ENCODE data around the gene PRAMEF5.
"Not testable (repeated sequence)": the region's sequence is repeated elsewhere in the genome, so short reads cannot be mapped to it uniquely, and the experiment has no call there.

Gene PRAMEF5

DNA sequence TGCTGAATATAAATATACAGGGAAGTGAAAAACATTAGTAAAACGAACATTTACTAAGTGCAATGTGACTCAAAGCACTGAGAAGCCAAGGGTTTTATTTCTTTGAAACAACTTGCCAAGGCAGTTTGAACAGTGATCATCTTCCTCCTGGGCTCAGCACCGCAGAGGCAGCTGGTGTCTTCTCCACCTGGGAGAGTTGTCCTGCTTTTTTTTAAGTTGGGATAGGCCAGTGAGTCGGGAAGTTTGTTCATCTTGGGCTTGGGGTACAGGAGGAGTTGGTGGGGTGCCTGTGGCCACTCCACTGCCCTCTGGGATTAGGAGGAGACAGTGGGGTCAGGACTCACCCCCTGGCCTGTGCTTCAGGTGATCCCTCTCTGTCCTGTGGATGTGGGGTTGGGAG, 35.0 kb downstream of the PRAMEF5 start:
- not testable (repeated sequence) for H3K9ac ChIP-seq (ENCODE audit: low read depth, low read length, poor library complexity); H4K91ac ChIP-seq (ENCODE audit: low read depth, low read length, poor library complexity); H3K14ac ChIP-seq (ENCODE audit: low read length); DNase-seq (ENCODE audit: low spot score); H2BK12ac ChIP-seq (ENCODE audit: low read length); H3K9me3 ChIP-seq (replicated peaks in 1 of 2; ENCODE audit: control insufficient read depth in 2 of 2, insufficient read depth in 1 of 2, low read depth in 1 of 2, low read length in 2 of 2); H2AFZ ChIP-seq (ENCODE audit: low read length); H3K79me1 ChIP-seq (ENCODE audit: low read depth, low read length); H3K18ac ChIP-seq (ENCODE audit: low read length); H2BK5ac ChIP-seq (ENCODE audit: low read length); H3K4ac ChIP-seq (ENCODE audit: low read length); H3K27ac ChIP-seq (replicated peaks; ENCODE audit: low read length); H3K23ac ChIP-seq (ENCODE audit: low read depth, low read length, poor library complexity); H2BK15ac ChIP-seq (ENCODE audit: low read length); H3K36me3 ChIP-seq (replicated peaks in 1 of 2; ENCODE audit: control insufficient read depth in 2 of 2, insufficient read depth in 2 of 2, low read length in 2 of 2); H3K4me2 ChIP-seq (ENCODE audit: insufficient read depth, low read length, poor library complexity, severe bottlenecking); H3K4me3 ChIP-seq (ENCODE audit: low read length in 2 of 2); H3K27me3 ChIP-seq (ENCODE audit: control insufficient read depth in 3 of 3, insufficient read depth in 3 of 3, low read depth in 1 of 3, low read length in 3 of 3); H4K8ac ChIP-seq (ENCODE audit: low read depth, low read length); H2AK5ac ChIP-seq (ENCODE audit: low read depth, low read length); H3K4me1 ChIP-seq (ENCODE audit: control insufficient read depth in 2 of 2, insufficient read depth in 1 of 2, low read depth in 1 of 2, low read length in 2 of 2); H2BK120ac ChIP-seq (ENCODE audit: low read depth, low read length)
- WGBS, 2 donors (ENCODE audit: extremely low coverage in 2 of 2, insufficient read length in 2 of 2, insufficient replicate concordance in 1 of 2): no CpG with 5 or more reads among the region's 3 CpGs

DNA sequence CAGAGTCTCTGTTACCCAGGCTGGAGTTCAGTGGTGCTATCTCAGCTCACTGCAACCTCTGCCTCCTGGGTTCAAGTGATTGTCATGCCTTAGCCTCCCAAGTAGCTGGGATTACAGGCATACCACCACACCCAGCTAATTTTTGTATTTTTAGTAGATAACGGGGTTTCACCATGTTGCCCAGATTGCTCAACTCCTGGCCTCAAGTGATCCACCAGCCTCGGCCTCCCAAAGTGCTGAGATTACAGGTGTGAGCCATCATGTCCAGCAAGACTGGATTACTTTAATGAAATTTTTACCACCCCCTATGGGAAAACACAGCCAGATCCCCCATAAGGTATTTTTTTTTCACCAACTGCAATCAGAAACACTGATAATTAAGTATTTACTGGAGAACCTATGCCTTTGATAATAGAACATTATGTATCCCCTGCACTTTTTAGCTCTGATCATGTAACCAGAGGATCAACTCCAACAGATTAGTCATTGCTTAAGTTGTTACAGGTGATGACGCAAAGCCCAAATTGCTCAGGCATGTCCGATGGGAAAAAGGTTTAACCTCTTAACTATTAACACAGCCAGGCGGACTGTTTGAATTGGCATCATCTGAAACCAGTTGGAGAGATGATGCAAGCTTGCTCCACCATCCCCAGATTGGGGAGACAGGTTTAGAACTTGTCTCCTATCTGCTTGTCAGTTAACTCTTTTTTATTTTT, 43.4 kb downstream of the PRAMEF5 start:
- not testable (repeated sequence) for H2BK120ac ChIP-seq (ENCODE audit: low read depth, low read length); H3K9me3 ChIP-seq (replicated peaks in 1 of 2; ENCODE audit: control insufficient read depth in 2 of 2, insufficient read depth in 1 of 2, low read depth in 1 of 2, low read length in 2 of 2); H2BK15ac ChIP-seq (ENCODE audit: low read length); H3K18ac ChIP-seq (ENCODE audit: low read length); H3K4me2 ChIP-seq (ENCODE audit: insufficient read depth, low read length, poor library complexity, severe bottlenecking); H3K4me1 ChIP-seq (ENCODE audit: control insufficient read depth in 2 of 2, insufficient read depth in 1 of 2, low read depth in 1 of 2, low read length in 2 of 2); H4K8ac ChIP-seq (ENCODE audit: low read depth, low read length); H2BK12ac ChIP-seq (ENCODE audit: low read length); H3K14ac ChIP-seq (ENCODE audit: low read length); DNase-seq (ENCODE audit: low spot score); H3K4me3 ChIP-seq (ENCODE audit: low read length in 2 of 2); H3K27ac ChIP-seq (replicated peaks; ENCODE audit: low read length); H3K23ac ChIP-seq (ENCODE audit: low read depth, low read length, poor library complexity); H3K27me3 ChIP-seq (ENCODE audit: control insufficient read depth in 3 of 3, insufficient read depth in 3 of 3, low read depth in 1 of 3, low read length in 3 of 3); H3K36me3 ChIP-seq (replicated peaks in 1 of 2; ENCODE audit: control insufficient read depth in 2 of 2, insufficient read depth in 2 of 2, low read length in 2 of 2); H3K79me1 ChIP-seq (ENCODE audit: low read depth, low read length); H2AK5ac ChIP-seq (ENCODE audit: low read depth, low read length); H4K91ac ChIP-seq (ENCODE audit: low read depth, low read length, poor library complexity); H3K4ac ChIP-seq (ENCODE audit: low read length); H3K9ac ChIP-seq (ENCODE audit: low read depth, low read length, poor library complexity); H2AFZ ChIP-seq (ENCODE audit: low read length); H2BK5ac ChIP-seq (ENCODE audit: low read length)
- WGBS, 2 donors (ENCODE audit: extremely low coverage in 2 of 2, insufficient read length in 2 of 2, insufficient replicate concordance in 1 of 2): no CpG with 5 or more reads among the region's 5 CpGs

DNA sequence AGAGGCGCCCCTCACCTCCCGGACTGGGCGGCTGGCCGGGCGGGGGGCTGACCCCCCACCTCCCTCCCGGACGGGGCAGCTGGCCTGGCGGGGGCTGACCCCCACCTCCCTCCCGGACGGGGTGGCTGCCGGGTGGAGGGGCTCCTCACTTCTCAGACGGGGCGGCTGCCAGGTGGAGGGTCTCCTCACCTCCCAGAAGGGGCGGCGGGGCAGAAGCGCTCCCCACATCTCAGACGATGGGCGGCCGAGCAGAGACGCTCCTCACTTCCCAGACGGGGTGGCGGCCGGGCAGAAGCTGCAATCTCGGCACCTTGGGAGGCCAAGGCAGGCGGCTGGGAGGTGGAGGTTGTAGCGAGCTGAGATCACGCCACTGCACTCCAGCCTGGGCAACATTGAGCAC, 44.7 kb downstream of the PRAMEF5 start:
- not testable (repeated sequence) for H3K9me3 ChIP-seq (replicated peaks in 1 of 2; ENCODE audit: control insufficient read depth in 2 of 2, insufficient read depth in 1 of 2, low read depth in 1 of 2, low read length in 2 of 2); H4K91ac ChIP-seq (ENCODE audit: low read depth, low read length, poor library complexity); H3K79me1 ChIP-seq (ENCODE audit: low read depth, low read length); H3K9ac ChIP-seq (ENCODE audit: low read depth, low read length, poor library complexity); H4K8ac ChIP-seq (ENCODE audit: low read depth, low read length); H3K4me3 ChIP-seq (ENCODE audit: low read length in 2 of 2); H3K27ac ChIP-seq (replicated peaks; ENCODE audit: low read length); H3K14ac ChIP-seq (ENCODE audit: low read length); H3K23ac ChIP-seq (ENCODE audit: low read depth, low read length, poor library complexity); H2AFZ ChIP-seq (ENCODE audit: low read length); H3K4ac ChIP-seq (ENCODE audit: low read length); H3K4me1 ChIP-seq (ENCODE audit: control insufficient read depth in 2 of 2, insufficient read depth in 1 of 2, low read depth in 1 of 2, low read length in 2 of 2); H2AK5ac ChIP-seq (ENCODE audit: low read depth, low read length); H2BK5ac ChIP-seq (ENCODE audit: low read length); DNase-seq (ENCODE audit: low spot score); H2BK12ac ChIP-seq (ENCODE audit: low read length); H2BK120ac ChIP-seq (ENCODE audit: low read depth, low read length); H3K27me3 ChIP-seq (ENCODE audit: control insufficient read depth in 3 of 3, insufficient read depth in 3 of 3, low read depth in 1 of 3, low read length in 3 of 3); H3K18ac ChIP-seq (ENCODE audit: low read length); H2BK15ac ChIP-seq (ENCODE audit: low read length); H3K36me3 ChIP-seq (replicated peaks in 1 of 2; ENCODE audit: control insufficient read depth in 2 of 2, insufficient read depth in 2 of 2, low read length in 2 of 2); H3K4me2 ChIP-seq (ENCODE audit: insufficient read depth, low read length, poor library complexity, severe bottlenecking)
- no CpG with 5 or more reads among the region's 27 CpGs for WGBS, 2 donors (ENCODE audit: extremely low coverage in 2 of 2, insufficient read length in 2 of 2, insufficient replicate concordance in 1 of 2)

DNA sequence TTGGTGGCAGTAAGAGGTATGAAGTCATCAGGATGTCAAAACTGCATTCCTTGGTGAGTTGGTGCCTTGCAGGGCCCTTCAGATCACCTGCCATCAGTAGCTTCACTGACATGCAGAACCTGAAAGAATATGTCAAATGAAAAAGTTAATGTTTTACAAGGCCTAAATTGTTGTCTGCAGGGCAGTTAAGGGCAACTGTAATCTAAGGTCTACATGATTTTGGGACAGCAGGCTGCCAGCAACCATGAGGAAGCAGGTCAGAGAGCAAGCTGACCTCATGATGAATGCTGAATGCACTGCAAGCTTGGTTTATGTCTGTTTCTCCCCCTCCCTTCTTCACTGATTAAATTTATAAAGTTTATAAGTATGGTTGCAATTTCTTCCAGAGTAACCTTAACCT, 48.2 kb downstream of the PRAMEF5 start:
- not testable (repeated sequence) for H3K4me2 ChIP-seq (ENCODE audit: insufficient read depth, low read length, poor library complexity, severe bottlenecking); H3K79me1 ChIP-seq (ENCODE audit: low read depth, low read length); H2BK12ac ChIP-seq (ENCODE audit: low read length); H3K23ac ChIP-seq (ENCODE audit: low read depth, low read length, poor library complexity); H3K9ac ChIP-seq (ENCODE audit: low read depth, low read length, poor library complexity); H2BK15ac ChIP-seq (ENCODE audit: low read length); H3K27ac ChIP-seq (replicated peaks; ENCODE audit: low read length); H2BK120ac ChIP-seq (ENCODE audit: low read depth, low read length); H2BK5ac ChIP-seq (ENCODE audit: low read length); H2AFZ ChIP-seq (ENCODE audit: low read length); H3K4me3 ChIP-seq (ENCODE audit: low read length in 2 of 2); H3K4me1 ChIP-seq (ENCODE audit: control insufficient read depth in 2 of 2, insufficient read depth in 1 of 2, low read depth in 1 of 2, low read length in 2 of 2); H4K8ac ChIP-seq (ENCODE audit: low read depth, low read length); H3K4ac ChIP-seq (ENCODE audit: low read length); DNase-seq (ENCODE audit: low spot score); H3K36me3 ChIP-seq (replicated peaks in 1 of 2; ENCODE audit: control insufficient read depth in 2 of 2, insufficient read depth in 2 of 2, low read length in 2 of 2); H3K27me3 ChIP-seq (ENCODE audit: control insufficient read depth in 3 of 3, insufficient read depth in 3 of 3, low read depth in 1 of 3, low read length in 3 of 3); H3K18ac ChIP-seq (ENCODE audit: low read length); H2AK5ac ChIP-seq (ENCODE audit: low read depth, low read length); H3K14ac ChIP-seq (ENCODE audit: low read length); H4K91ac ChIP-seq (ENCODE audit: low read depth, low read length, poor library complexity); H3K9me3 ChIP-seq (replicated peaks in 1 of 2; ENCODE audit: control insufficient read depth in 2 of 2, insufficient read depth in 1 of 2, low read depth in 1 of 2, low read length in 2 of 2)

Measured in neuronal stem cell (in vitro differentiated cells).